ENCODE measurements around the gene FOLR2. TPM values are rescaled to one million over a fixed set of nuclear protein-coding genes. Genes with fewer than 3 reads are reported as not detected.

FOLR2 gene
- total and polyA plus RNA-seq, 2 of the 8 experiments (the other 6 are each of a cell fraction or from before 2014, with no cell fraction given) = not detected

- POLR2A ChIA-PET (ENCODE audit: partially characterized antibody) = no interaction called here
- Histone ChIP-seq H2BK12ac (ENCODE audit: low read depth, low read length) (no peak overlapping the region), H3K14ac (ENCODE audit: insufficient read length) (no peak overlapping the region), H2BK20ac (ENCODE audit: low read length) (no peak overlapping the region), H3K4me2 (ENCODE audit: insufficient read depth in 1 of 2, low read depth in 2 of 2, low read length in 2 of 2) (no peak overlapping the region), H2BK5ac (ENCODE audit: low read depth, low read length) (no peak overlapping the region), H4K20me1 (replicated peaks in 1 of 2; ENCODE audit: control insufficient read depth in 1 of 2, insufficient read depth in 2 of 2, low read length in 2 of 2) (no peaks in the 10 kb centered on the region), H3K18ac (ENCODE audit: extremely low read depth, low read length) (no peak overlapping the region), H2BK15ac (ENCODE audit: low read length) (no peak overlapping the region), H3K23ac (ENCODE audit: insufficient read length) (no peak overlapping the region), H3K9ac (replicated peaks in 1 of 4; ENCODE audit: extremely low read depth in 1 of 4, low read depth in 3 of 4, low read length in 3 of 4) (no peak overlapping the region), H3K27ac (ENCODE audit: low read depth, low read length) (no peak overlapping the region), H3K9me3 (ENCODE audit: insufficient read depth in 2 of 2, low read depth in 1 of 2, low read length in 1 of 2) (0 out of 4 replicates have a peak, but pooled peaks cover 0 to 5% of the 10 kb centered on the region in 2 experiments), H3K4me1 (replicated peaks in 1 of 4; ENCODE audit: control insufficient read depth in 3 of 4, insufficient read depth in 4 of 4, low read length in 3 of 4) (peaks cover 0 to 11% (median under 1%) of the 10 kb centered on the region in 4 experiments; a peak in 2 of 7 replicates), H2AK5ac (ENCODE audit: low read depth, low read length) (no peak overlapping the region), H3K56ac (replicated peaks; ENCODE audit: insufficient read length, low read depth, low read length) (no peak overlapping the region), H3K79me2 (ENCODE audit: control insufficient read depth in 1 of 2, insufficient read depth in 2 of 2, low read length in 2 of 2) (no peaks in the 10 kb centered on the region), H3K4ac (replicated peaks; ENCODE audit: insufficient read length, low read depth, low read length) (no peak overlapping the region), H2BK120ac (replicated peaks; ENCODE audit: low read depth, low read length) (no peak overlapping the region), H3K4me3 (ENCODE audit: extremely low read depth in 1 of 4, insufficient read depth in 2 of 4, low read depth in 3 of 4, low read length in 4 of 4) (no peak overlapping the region), H3K27me3 (replicated peaks in 1 of 4; ENCODE audit: control insufficient read depth in 3 of 4, extremely low read depth in 1 of 4, insufficient read depth in 3 of 4, low read length in 3 of 4) (peaks cover 24 to 43% (median 33%) of the 10 kb centered on the region in 4 experiments), H3K23me2 (ENCODE audit: low read depth, low read length) (peaks cover 2% of the 10 kb centered on the region; the same call in 1 of the 2 replicates), H3K36me3 (ENCODE audit: control insufficient read depth in 2 of 4, insufficient read depth in 4 of 4, low read length in 3 of 4) (no peaks in the 10 kb centered on the region), H4K5ac (ENCODE audit: insufficient read length, low read depth, low read length) (no peak overlapping the region), H4K8ac (ENCODE audit: extremely low read depth, insufficient read depth, low read length) (no peak overlapping the region), H4K91ac (replicated peaks; ENCODE audit: insufficient read length, low read length) (no peak overlapping the region), H3K79me1 (ENCODE audit: low read depth, low read length) (no peaks in the 10 kb centered on the region), H2AFZ (ENCODE audit: low read length) (no peak overlapping the region)
- DNase-seq (ENCODE audit: low read depth in 1 of 2, low spot score in 2 of 2) (no peak), FAIRE-seq (no peak)
- TF ChIP-seq SUZ12 (IDR thresholded peaks at IDR 0.05; ENCODE audit: low read length) (no peak), MAFK (IDR thresholded peaks at IDR 0.05; ENCODE audit: low read depth, low read length) (no peak), SP4 (IDR thresholded peaks at IDR 0.05; ENCODE audit: low read length) (no peak), POLR2A (IDR thresholded peaks at IDR 0.05; ENCODE audit: control extremely low read depth in 1 of 2, low read depth in 2 of 2, low read length in 2 of 2) (no peak), POU5F1 (IDR thresholded peaks at IDR 0.05; ENCODE audit: low read depth, low read length) (no peak), SIX5 (IDR thresholded peaks at IDR 0.05; ENCODE audit: low read depth, low read length) (no peak), YY1 (IDR thresholded peaks at IDR 0.05; ENCODE audit: low read depth, low read length) (no peak), KDM5A (IDR thresholded peaks at IDR 0.05; ENCODE audit: low read length) (no peak), TEAD4 (IDR thresholded peaks at IDR 0.05; ENCODE audit: low read depth, low read length) (no peak), BACH1 (IDR thresholded peaks at IDR 0.05; ENCODE audit: low read length) (no peak), ATF2 (IDR thresholded peaks at IDR 0.05; ENCODE audit: low read length) (no peak), RAD21 (IDR thresholded peaks at IDR 0.05 in 1 of 2, conservative IDR thresholded peaks at IDR 0.05 in 1 of 2; ENCODE audit: low read depth in 2 of 2, low read length in 2 of 2) (no peak)
- WGBS, 2 experiments (ENCODE audit: extremely low coverage in 1 of 2, insufficient coverage in 1 of 2, insufficient read length in 1 of 2, insufficient replicate concordance in 2 of 2, low coverage in 1 of 2, low lambda C conversion rate in 2 of 2, missing lambda C conversion rate in 1 of 2) = 88% methylated on average over 5 of the region's 5 CpGs; no CpG with 5 or more reads in 1 of the 2 experiments
- CTCF ChIA-PET (ENCODE audit: partially characterized antibody) = interaction anchor here (1.1 to 10.0 kb wide), 6 partner anchors 9 to 181 kb away, joined by 3 to 101 read pairs (median 6); partner anchors contain the start of gene CLPB
These were observed 33.4 kb downstream of the FOLR2 start for GRCh38 chr11:72249961-72250360.

Data from H1 (cell line).